ENCODE results near the gene JUND.
A peak's percentile ranks its signal among the peaks of the same experiment; 100 is the strongest.

JUND gene

DNA sequence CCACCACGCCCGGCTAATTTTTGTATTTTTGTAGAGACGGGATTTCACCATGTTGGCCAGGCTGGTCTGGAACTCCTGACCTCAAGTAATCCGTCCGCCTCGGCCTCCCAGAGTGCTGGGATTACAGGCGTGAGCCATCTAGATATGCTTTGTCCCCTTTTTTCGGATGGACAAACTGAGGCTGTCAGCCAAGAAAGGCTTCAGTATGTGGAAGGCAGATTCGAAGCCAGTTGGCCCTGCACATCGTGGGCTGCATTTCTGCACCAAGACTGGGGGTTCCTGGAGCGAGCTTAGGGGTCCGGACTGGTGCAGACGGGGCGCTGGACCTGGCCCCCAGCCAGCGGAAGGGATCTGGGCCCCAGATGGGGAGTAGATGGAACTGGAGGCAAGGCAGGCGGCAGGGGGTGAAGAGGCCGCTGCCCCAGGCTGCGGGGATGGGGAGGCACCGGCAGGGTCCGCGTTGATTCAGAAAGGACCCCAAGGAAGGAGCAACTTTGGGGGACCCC lies 9.7 kb upstream of the JUND start:
- DNase-seq (ENCODE audit: extremely low read depth in 1 of 2, low read depth in 1 of 2): no peak

DNA sequence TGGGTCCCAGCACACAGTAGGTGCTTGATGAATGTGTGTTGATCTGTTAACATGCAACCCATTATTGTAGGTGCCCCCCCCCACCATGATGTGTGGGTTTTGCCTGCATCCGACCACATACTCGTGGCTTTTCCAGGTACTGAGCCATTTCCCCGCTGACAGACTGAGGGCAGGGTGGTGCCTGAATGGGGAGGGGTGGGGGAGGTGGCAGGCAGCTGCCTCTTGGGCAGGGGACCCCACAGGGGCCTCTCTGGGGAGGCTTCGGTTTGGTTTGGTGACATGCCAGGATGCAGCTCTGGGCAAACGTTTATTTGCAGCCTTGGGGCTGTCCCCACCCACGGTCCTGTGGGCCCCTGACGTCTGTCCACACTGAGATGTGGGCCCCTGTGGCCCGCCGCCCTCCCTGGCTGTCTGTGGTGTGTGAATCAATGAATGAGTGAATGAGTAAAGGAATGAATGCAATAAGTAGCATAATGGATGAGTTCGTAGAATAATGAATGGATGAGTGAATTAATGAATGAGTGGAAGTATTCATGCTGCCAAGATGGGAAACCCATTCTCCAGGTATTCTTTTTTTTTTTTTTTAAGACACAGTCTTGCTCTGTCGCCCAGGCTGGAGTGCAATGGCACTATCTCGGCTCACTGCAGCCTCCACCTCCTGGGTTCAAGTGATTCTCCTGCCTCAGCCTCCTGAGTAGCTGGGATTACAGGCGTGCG lies 9.0 kb upstream of the JUND start:
- DNase-seq (ENCODE audit: extremely low read depth in 1 of 2, low read depth in 1 of 2): peak; percentile 45 to 77

- no peak for DNase-seq (ENCODE audit: extremely low read depth in 1 of 2, low read depth in 1 of 2)
Measured at GRCh38 chr19:18289471-18290301, 8.3 kb upstream of the JUND start.

- DNase-seq (ENCODE audit: extremely low read depth in 1 of 2, low read depth in 1 of 2): no peak
Measured at GRCh38 chr19:18287836-18288772, 6.7 kb upstream of the JUND start.

- no peak for DNase-seq (ENCODE audit: extremely low read depth in 1 of 2, low read depth in 1 of 2)
Measured at GRCh38 chr19:18286973-18287635, 5.7 kb upstream of the JUND start.

- no peak for DNase-seq (ENCODE audit: extremely low read depth in 1 of 2, low read depth in 1 of 2)
Measured at GRCh38 chr19:18284712-18285360, 3.4 kb upstream of the JUND start.

DNA sequence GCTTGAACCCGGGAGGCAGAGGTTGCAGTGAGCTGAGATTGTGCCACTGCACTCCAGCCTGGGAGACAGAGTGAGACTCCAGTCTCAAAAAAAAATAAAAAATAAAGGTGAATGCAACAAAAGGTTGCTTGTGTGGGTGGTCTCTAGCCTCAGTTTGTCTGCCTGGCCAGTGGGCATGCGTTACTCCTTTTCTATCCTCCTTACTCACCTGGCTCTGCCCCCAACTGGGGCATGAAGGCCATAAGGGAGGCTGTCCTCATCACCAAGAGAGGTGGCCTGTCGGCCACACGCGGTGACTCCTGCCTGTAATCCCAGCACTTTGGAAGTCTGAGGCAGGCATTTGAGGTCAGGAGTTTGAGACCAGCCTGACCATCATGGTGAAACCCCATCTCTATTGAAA lies 1.9 kb upstream of the JUND start:
- no peak for DNase-seq (ENCODE audit: extremely low read depth in 1 of 2, low read depth in 1 of 2)

DNA sequence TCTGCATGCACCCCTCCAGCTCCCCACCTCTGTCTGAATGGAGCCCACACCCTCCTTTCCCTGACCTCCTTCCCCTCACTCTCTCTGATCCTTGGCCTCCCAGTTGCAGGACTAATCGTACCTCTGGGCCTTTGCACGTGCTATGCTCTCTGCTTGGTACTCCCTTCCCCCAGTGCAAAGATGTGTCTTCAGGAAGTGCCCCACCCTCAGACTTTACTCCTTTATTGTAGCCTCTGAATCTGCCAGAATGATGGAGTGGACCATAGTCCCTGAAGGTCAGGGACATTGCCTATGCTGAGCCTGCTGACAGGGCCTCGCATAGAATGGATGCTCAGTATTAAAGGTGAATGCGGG lies 1.3 kb upstream of the JUND start:
- no peak for DNase-seq (ENCODE audit: extremely low read depth in 1 of 2, low read depth in 1 of 2)

DNA sequence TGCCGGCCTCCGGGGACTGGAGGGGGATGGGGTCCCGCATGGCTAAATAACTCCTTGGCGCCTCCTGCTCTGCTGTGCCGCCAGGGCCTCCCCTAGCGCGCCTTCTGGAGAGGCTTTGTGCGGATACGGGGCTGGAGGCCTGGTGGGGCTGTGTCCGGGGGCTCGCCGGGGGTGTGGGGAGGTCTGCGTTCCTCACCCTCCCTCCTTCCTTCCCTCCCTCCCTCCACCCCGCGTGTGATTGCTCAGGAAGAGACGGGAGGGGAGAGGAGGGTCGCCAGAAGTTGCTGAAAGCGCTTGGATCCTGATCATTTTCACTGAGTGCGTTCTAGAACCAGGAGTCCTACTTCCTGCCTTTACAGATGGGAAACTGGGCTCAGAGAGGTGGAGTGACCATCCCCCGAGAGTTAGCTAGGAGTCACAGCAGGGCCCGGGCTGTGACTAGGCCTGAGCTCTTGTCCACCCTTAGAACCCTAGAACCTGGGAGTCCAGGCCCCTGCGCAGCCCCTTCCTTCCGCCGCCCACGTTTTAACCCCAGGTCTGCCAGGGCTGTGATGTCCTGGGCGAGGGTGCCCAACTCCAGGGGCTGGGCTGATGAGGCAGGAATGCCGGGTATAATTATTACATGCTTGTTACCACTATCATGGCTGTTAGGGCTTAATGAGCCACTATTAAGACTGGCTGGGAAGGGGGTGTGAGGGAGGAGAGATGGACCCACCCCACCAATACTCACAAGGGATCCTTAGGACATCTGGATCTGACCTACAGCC lies 782 bp upstream of the JUND start:
- peak in 1 of 2 donors; percentile 77 for DNase-seq (ENCODE audit: extremely low read depth in 1 of 2, low read depth in 1 of 2)

DNA sequence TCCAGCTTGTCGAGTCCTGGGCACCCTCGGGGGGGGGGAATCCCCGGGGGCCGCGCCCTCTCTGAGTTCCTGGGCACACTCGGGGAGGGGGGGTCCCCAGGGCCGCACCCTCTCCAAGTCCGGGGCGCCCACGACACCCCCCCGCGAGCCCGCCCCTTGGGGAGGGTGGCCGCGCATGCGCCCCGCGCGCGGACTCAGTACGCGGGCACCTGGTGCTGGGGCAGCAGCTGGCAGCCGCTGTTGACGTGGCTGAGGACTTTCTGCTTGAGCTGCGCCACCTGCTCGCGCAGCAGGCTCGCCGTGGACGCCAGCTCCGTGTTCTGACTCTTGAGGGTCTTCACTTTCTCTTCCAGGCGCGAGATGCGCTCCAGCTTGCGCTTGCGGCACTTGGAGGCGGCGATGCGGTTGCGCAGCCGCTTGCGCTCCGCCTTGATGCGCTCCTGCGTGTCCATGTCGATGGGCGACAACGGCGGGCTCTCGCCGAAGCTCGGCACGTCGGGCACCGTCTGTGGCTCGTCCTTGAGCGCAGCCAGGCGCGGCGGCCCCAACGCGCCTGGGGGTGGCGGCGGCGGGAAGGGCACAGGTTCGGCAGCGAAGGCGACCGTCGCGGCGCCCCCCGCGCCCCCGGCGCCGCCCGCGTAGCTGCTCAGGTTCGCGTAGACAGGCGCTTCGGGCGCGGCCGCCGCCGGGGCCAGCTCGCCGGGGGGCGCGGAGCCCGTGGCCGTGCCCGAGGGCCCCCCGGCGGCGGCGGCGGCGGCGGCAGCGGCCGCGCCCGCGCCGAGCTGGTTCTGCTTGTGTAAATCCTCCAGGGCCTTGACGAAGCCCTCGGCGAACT lies 958 bp downstream of the JUND start:
- DNase-seq (ENCODE audit: extremely low read depth in 1 of 2, low read depth in 1 of 2): peak in 1 of 2 donors; percentile 71

DNA sequence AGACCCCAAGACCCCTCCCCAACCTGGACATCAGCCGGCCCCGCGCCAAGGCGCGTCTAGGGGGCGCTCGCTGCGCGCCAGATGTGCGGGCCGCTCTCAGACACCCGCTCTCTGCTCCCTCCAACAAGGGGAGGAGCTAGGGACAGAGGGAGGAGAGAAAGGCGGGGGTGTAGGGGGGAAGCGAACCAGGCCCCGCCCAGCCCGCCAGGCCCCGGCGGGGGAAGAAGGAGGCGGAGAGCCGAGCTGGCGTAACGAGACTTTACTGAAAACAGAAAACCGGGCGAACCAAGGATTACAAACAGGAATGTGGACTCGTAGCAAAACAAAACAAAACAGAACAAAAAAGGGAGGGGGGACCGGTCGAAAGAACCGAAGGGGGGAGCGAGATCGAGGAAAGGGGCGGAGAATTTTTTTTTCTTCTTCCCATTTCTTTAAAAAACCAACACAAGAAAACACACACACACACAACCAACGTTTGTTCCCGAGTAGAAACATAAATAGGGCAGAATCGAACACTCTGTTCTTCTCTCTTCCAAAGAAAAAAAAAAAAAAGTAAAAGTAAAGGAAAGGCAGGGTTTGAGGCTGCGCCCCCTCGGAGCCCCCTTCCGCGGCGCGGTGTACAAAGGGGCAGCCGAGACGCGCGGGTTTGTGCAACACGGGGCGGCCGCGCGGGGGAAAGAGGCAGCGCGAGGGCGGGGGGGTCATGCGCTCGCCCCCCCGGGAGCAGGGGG lies 1.7 kb downstream of the JUND start:
- DNase-seq (ENCODE audit: extremely low read depth in 1 of 2, low read depth in 1 of 2): peak in 1 of 2 donors; percentile 84

GRCh38 chr19:18279266-18279515 lies 2.2 kb downstream of the JUND start:
- no peak for DNase-seq (ENCODE audit: extremely low read depth in 1 of 2, low read depth in 1 of 2)

DNA sequence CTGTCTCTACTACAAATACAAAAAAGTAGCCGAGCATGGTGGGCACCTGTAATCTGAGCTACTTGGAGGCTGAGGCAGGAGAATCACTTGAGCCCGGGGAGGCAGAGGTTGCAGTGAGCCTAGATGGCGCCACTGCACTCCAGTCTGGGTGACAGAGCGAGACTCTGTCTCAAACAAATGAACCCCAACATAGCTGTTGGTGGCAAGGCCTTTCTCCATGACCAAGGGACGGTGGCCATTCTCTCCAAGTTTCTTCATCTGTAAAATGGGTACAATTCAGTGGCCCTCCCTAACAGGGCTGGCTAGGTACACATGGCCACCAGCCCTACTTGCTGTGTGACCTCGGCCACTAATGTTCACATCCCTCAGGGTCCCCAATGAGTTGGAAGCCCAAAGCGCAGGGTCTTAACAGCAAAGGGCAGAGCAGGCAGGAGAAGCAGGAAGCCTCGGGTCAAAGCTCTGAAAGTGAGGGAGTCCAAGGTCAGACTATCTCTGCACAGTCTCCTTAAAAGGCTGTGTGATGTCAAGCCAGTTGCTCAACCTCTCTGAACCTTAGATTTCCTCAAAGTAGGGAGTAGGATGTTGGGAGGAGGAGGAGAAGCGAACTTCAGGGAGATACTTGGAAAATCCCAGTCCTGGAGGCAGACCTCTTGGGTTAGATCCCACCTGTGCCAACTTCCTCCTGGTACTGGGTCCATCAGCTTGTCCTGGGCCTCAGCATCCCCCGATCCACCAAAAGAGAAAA lies 2.7 kb downstream of the JUND start:
- no peak for DNase-seq (ENCODE audit: extremely low read depth in 1 of 2, low read depth in 1 of 2)

- DNase-seq (ENCODE audit: extremely low read depth in 1 of 2, low read depth in 1 of 2): no peak
Measured at GRCh38 chr19:18274781-18275356, 6.6 kb downstream of the JUND start.

GRCh38 chr19:18274219-18274780 lies 7.1 kb downstream of the JUND start, which contains the start of gene IQCN:
TSS of gene IQCN (minus strand) at chr19:18274452. CDS start at chr19:18269478, 4,974 bp downstream.
- no peak for DNase-seq (ENCODE audit: extremely low read depth in 1 of 2, low read depth in 1 of 2)

- no peak for DNase-seq (ENCODE audit: extremely low read depth in 1 of 2, low read depth in 1 of 2)
Measured at GRCh38 chr19:18273561-18274218, 7.7 kb downstream of the JUND start.

Measured in activated CD8-positive, alpha-beta memory T cell treated with anti-CD3 and anti-CD28 coated beads for 1 hour (primary cell).